GM18508 (cell line): ENCODE results near the gene PTBP2.

ENCODE experiments used
- ATAC-seq: cut with Tn5 transposase; IDR thresholded peaks from one replicate; pipeline ENCODE4 v1.9.1; 2021; ENCODE audit warnings: moderate number of reproducible peaks; ENCODE audit not compliant: insufficient read depth, unreplicated experiment

Gene PTBP2

DNA sequence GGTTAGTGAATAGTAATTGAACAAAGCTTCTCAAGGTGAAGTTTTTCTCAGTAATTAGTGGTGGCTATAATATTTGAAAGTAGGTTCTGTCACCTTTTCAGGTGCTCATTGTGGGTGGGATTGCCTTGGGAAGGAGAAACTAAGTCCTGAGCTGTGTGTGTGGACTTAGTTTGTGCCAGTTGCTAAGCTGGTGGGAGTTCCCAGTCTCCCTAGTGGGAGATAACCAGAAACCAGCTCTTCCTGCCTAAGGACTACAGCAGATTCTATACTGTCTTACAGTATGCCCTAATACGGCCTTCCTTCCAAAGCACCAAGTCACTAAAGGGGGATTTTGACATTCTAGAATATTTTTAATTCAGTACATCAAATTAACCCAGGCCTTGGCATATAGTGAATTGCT is 94.3 kb downstream of the PTBP2 start:
- ATAC-seq, result no peak

DNA sequence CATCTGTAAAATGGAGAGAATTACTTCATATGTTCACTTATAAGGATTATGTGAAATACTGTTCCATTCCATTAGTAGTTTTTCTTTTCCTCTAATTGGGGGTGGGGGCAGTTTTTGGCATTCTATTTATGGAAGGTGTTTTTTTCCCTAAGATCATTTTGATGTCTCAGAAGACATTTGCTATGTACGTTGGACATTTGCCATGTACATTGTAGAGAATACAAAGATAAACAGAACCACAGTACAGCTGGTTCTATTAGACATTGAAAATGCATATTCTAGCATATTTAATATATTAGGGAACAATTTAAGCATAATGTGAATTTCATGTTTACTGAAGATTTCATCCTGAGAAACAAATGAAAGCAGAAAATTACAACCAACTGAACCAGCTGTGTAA is 98.5 kb downstream of the PTBP2 start:
- no peak for ATAC-seq

DNA sequence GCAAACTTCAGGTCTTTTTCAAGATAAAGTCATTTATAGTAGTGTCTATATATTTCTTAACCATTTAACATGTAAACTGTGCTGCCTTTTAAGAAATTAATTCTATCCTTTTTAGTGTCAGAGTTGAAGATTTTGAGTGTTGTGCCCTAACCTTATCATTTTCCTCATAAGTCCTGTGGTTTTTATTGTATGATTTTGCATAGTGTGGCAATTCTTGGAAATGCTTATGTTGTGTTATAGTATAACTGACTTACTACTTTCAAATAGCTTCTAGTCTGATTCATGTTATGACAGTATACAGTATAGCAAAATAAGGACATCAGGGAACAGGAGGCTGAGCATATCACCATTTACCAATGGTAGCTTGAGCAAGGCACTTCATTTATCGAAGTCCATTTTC is 99.1 kb downstream of the PTBP2 start:
- ATAC-seq, result no peak

DNA sequence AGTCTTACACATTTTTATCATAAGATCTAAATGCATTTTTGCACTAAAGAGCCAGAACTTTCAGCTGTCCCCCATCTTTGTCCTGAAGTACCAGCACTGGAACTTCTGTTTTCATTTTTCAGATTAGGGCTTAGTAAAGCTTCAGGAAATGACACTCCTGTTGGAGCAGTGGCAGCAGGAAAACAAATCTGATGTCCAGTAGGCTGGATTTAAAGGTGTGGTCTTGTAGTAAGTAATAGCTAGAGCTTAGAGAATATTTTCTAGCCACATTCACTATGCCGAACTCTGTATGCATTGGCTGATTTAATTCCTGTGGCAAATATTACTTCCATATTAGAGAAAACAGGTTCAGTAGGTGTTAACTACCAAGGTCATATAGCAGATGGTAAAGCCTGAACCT is 103.6 kb downstream of the PTBP2 start:
- ATAC-seq, result no peak

- no peak for ATAC-seq
Measured at GRCh38 chr1:96825950-96826576, 104.5 kb downstream of the PTBP2 start.

DNA sequence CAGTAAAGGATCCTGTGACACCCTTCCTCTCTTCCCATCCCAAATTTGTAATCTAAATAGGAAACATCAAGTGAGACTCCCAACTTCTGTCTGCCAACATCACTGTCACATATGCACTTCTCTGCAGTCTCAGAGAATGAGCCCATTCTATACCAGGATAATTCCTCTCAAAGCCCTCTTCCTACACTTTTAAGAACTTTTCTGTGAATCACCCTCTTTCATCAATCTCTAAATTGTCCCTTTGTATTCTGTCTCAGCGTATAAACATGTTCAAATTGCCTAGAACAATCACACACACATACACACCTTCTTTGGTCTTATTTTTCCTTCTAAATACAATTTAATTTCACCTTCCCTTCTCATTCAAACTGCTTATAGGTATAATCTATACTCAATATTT is 111.8 kb downstream of the PTBP2 start:
- no peak for ATAC-seq

- no peak for ATAC-seq
Measured at GRCh38 chr1:96834986-96835385, 113.4 kb downstream of the PTBP2 start.

DNA sequence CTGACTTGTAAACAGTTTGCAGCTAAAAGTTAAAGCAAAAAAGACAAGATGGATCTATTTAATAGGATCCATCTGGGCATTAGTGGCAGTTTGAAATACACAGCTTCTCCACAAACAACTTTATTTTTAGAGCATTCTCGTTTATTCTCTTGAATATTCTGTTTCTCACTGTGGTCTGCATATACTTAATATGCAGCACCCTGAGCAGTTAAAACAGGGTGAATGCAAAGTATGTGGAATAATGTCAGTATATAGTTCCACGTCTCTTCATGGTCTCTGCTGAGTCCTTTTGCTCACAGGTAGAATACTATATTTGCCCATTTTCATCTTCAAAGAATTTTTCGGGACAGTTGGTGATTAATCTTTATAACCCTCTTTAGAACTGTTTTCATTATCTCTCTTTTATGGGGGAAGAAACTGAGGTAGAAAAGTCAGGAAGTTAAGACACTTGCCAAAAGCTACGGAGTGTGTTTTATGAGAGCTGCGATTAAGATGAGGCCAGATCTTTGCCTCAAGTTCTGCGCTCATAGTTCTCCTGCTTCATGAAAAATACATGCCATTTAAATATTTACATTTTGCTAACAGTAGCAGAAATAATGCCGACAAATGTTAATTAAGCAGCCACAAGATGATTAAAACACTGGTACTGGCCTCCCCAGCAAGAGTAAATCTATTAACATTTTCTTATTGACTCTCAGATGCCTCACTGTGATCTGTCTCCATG is 115.6 kb downstream of the PTBP2 start:
- no peak for ATAC-seq

DNA sequence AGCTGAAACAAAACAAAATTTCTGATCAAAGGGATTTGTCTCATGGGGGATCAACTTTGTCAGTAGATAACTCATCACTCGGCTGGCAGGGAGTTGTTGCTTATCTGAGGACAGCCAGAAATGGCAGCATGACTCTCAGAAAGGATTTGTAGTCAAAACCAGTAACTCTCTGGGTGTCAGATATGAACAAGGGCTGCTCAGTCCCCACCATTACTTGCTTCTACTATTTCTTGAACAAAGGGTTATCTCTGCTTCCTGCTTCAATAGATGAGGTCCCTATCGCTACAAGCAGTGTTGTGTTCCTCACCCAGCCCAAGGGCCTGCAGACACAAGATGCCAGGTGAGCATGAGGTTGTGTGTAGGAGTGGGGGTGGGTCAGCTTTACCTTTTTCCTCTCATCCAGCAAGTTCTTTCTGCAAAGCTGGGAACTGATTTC is 116.2 kb downstream of the PTBP2 start:
- ATAC-seq, result no peak

GRCh38 chr1:96840396-96840795 is 118.8 kb downstream of the PTBP2 start:
- no peak for ATAC-seq

- no peak for ATAC-seq
Measured at GRCh38 chr1:96842215-96842614, 120.6 kb downstream of the PTBP2 start.

DNA sequence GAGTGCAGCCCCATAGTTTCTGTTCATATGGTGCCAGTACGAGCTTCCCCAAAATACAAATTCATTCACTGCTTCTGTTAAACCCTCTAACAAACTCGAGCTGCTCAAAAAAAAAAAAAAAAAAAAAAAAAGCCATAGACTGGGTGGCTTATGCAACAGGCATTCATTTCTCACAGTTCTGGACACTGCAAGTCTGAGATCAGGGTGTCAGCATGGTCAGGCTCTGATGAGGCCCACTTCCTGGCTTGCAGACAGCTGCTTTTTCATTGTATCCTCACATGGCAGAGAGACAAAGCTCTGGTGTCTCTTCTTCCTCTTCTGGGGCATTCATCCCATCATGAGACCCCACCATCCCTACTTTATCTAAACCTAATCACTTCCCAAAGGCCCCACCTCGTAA is 121.6 kb downstream of the PTBP2 start:
- ATAC-seq, result no peak

- ATAC-seq, result no peak
Measured at GRCh38 chr1:96843601-96844000, 122.0 kb downstream of the PTBP2 start.

- peak; percentile 57 for ATAC-seq
Measured at GRCh38 chr1:96845464-96845863, 123.9 kb downstream of the PTBP2 start.

DNA sequence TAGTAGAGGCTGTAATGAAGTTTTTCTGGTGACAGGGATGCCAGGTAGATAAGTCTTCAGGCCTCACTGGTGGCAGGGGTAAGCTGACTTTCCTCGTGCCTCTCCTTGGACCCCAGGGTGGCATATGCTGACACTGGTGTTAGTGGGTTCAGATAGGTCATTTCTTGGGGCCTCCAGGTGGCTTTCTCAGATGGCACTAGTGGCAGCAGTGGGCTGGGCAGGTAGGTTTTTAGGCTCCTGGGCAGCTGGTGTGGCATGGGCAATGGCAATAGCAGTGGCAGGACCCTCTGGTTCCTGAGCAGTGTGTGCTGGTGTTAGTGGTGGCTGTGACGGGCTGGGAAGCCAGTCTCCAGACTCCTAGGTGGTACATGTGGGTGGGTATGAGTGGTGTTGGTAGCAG is 140.3 kb downstream of the PTBP2 start:
- no peak for ATAC-seq

GRCh38 chr1:96863449-96863848 is 141.9 kb downstream of the PTBP2 start:
- ATAC-seq, result no peak
